NCI-H82 treated with DMSO at 0.1 percent for 48 hours (cell line): Measurements from ENCODE around the gene ALPI.

Experiments used
- DNase-seq: peaks from one replicate; lab custom pipeline; 2025; ENCODE audit not compliant: unreplicated experiment; lab: John Stamatoyannopoulos, UW

ALPI gene

DNA sequence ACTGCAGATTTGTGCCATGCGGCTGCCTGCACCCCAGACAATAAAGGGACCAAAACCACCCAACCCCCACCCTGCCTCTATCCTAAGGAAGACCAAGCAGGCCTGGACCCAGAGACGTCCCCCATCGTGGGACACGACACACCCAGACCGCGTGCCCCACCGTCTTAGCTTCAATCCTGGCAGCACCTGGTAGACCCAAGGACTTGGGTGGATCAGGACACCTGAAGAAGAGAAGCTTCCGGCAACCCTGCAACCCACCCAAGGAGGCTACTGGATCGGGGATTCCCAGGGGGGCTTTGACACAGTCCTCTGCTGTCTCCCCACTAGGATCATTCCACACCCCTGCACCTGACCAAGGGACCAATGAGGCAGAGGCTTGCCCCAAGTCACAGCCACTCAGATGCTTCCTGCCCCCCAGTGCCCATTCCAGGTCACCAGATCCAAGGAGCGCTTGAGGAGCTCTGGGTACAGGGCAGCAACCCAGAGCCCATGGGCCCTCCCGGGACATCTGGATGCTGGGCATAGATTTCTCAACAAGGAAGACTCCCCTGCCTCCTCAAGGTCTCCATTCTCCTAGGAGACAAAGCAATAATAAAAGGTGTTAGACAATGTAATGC lies 3.6 kb downstream of the ALPI start:
- DNase-seq = no peak

DNA sequence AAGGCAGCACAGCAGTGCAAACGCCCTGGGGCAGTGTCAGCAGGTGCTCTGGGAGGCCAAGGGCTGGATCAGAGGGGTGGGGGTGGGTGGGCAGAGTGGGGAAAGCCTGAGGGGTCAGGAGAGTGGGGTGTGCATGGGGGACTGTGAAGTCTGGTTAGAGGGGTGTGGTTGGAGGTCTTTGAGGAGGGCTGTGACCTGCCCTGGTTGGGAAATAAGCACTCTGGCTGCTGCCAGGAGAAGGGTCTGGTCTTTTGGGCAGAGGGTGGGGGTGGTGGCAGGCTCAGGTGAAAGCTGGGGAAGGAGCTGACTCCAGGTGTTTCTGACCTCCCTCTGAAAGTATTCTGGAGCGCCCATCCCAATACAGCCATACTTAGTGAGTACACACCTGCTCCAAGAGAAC lies 4.2 kb downstream of the ALPI start:
- DNase-seq = no peak

DNA sequence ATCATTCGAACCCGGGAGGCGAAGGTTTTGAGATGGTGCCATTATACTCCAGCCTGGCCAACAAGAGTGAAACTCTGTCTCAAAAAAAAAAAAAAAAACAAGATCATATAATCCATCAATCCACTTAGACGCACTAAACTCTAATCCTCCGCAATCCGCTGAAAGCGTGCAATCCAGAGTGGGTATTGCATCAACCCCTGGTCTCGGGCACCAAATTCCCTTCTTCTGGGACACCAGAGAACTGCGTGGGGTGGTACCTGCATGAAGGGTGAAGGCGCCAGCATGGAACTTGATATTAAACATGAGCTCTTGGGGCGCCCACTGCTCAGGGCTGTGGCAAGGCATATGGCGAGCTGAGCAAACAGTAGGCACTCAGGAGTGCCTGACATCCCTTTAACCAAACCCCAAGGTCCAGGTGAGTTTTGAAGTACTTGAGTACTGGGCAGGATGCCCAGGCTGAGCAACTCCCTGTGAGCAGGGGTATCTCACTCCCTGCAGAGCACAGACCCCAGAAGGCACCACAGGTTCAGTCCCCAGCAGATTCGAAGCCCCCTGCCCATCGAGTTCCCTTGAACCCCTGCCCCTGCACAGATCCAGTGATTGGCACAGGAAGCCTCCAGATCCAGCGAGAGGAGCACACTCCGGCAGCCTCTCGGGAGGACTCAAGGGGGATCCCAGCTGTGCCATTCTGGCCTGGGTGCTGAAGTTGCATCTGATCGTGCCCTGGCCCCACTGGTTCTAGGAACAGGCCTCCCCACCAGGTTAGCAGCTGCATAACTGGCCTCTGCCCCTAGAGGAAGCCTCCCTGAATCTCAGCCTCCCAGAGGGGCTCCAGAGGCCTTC lies 8.0 kb downstream of the ALPI start:
- peak; percentile 90 for DNase-seq

DNA sequence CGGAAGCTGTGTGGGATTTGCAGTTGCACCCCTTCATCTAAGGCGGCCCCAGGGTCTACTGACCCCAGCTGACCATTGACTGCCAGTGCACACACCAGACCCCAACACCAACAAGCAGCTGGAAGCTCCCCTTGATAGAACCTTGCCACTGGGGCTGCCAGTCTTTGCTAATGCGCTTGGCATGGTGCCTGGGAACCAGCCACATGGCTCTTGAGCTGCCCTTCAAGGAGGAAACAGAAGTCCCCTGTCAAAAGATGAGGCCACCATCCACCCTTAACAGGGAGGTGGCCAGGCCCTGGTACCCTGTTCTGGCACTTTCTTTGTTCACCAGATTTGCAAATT lies 8.6 kb downstream of the ALPI start:
- DNase-seq = no peak

DNA sequence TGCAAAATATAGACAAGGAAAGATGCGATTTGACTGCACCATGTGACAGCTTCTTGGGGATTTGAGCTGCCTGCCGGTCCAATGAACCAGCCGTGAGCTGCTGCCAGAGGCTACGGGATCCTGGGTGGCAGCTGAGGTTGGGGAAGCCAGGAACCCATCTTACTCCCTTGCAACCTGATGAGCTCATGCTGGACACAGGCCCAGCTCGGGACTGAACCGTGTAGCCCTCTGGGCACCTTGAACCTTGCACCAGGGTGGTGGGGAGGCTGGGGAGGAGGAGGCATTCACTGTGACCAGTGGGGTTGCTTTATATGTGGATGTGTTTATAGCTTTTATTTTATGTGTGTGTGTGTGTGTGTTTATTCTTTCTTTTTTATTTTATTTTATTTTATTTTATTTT lies 9.1 kb downstream of the ALPI start:
- no peak for DNase-seq

DNA sequence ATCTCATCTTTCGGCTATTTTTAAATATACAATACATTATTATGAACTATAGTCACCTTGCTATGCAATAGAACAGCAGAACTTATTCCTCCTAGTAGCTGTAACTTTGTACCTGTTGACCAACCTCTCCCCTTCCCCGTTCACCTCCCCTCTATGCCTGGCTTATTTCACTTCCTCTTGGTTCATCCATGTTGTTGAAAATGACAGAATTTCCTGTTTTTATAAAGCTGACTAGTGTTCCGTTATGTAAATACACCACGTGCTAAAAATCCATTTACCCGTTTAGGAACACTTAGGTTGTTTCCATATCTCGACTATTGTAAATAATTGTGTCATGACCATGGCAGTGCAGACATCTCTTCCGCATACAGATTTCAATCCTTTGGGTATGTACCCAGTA lies 10.3 kb downstream of the ALPI start:
- no peak for DNase-seq

DNA sequence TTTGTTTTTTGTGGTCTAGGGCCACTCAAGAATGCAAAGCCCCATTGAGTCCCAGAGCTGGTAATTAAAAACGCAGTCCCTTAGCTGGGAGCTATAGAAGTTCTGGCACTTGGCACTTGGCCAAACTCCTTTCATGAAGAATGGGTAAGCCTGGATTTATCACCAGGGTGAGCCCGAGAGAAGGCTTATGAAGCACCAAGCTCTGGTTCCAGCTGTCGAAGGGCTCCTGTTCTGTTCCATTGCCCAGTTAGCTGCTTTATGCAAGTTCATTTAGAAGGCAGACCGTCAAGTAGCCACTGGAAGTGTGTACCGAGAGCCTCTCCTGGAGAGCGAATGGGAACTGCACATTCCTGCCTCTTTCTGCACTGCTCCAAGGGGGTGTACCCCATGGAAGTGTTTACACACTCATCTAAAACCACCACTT lies 17.5 kb downstream of the ALPI start:
- peak; percentile 98 for DNase-seq

DNA sequence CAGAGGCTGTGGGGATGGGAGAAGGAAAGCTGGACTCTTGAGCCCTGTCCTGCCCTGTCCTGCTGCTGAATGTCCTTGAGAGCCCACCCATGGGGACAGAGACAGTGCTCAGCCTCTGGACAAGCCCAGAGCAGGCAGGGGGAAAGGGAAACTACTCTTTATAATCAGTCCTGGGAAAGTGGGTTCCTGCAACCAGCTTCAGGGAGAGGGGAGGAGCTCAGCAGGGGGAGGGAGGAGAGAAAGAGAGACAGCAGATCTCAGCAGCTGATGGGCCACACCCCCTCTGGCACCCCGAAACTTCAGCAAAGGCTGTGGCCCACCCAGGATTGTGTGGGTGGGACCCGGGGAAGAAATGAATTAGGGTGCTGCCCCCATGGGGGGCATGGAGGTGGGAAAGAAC lies 20.1 kb downstream of the ALPI start:
- no peak for DNase-seq

DNA sequence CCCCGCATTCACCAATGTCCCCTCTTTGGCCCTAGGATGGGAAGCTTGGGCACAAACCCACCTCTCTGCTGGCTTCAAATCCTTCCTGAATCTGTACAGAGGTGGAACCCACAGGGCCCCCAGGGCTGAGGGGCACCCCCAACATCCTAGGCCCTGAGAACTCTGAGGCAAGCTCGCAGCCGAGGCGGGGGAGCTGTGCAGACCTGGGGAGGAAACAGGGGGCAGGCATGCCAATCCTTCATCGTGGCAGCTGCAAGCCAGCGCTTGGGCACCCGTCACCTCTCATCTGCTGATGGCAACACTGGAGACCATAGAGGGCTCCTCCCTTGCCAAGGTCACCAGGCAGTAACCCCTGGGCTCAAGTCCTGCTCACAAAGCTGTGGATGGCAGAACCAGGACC lies 20.8 kb downstream of the ALPI start:
- DNase-seq = no peak

DNA sequence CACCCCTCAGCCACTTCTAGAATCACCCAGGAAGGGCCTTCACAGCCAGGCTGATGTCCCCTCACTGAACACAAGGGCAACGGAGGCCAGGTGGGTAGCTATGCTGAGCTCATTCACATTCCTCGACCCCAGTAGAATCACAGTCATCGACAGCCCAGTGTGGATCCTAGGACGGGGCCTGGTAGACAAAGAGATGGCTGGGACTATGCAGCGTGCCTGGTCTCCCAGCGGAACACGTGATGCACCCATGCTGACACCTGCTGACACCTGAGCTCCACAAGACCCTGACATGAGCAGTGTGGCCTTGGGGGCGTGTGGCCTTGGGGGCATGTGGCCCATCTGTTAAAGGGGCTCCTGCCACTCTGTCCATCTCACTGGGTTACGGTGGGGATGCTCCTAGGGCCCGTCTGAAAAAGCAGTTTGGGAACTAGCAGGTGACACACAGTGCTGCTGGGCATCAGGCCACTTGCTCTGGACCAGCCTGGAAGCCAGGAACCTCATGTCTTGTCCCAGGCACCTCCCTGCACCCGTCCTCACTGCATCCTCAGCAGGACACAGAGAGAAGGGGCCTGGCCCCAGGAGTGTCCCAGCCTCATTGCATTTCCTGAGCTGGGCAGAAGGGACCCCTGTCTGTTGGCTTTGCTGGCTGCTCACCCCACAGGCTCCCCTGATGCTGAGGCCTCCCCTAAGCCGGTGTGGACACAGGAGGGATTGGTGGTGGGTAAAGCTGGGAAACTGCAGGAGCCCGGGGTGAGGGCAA lies 22.0 kb downstream of the ALPI start:
- no peak for DNase-seq

DNA sequence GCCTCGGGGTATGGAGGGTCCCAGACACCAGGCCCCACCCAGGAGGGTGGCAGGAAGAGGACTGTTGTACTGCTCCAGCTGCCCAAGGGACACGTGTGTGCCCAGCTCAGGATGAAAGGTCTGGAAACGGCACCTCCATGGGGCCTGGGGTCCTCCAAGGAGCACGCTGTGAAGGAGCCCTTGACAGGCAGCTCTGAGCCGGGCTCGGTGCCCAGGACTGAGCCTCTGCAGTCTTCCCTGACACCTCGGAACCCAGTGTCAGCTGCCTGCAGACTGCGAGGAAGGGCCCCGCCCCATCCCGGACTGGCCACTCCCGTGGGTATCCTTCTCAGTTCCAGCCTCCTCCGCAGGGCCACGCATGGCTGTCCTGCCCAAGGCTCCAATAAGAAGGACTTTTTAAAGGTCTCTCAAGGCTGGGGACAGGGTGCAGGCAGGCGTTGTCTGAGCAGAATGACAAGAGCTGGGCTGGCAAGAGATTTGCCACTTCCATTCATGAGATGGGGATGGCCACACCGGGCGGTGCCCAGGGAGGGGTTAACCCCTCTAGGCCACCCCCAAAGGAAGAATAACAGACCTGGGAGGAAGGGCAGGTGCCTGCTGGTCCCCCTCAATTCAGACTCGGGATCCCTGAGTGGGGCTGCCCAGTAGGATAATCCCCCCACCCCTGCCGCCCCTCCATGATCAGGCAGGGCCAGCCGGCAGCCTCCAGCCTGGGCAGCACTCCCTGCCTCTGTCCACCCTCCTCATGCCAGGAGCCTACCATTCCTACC lies 22.8 kb downstream of the ALPI start:
- no peak for DNase-seq

DNA sequence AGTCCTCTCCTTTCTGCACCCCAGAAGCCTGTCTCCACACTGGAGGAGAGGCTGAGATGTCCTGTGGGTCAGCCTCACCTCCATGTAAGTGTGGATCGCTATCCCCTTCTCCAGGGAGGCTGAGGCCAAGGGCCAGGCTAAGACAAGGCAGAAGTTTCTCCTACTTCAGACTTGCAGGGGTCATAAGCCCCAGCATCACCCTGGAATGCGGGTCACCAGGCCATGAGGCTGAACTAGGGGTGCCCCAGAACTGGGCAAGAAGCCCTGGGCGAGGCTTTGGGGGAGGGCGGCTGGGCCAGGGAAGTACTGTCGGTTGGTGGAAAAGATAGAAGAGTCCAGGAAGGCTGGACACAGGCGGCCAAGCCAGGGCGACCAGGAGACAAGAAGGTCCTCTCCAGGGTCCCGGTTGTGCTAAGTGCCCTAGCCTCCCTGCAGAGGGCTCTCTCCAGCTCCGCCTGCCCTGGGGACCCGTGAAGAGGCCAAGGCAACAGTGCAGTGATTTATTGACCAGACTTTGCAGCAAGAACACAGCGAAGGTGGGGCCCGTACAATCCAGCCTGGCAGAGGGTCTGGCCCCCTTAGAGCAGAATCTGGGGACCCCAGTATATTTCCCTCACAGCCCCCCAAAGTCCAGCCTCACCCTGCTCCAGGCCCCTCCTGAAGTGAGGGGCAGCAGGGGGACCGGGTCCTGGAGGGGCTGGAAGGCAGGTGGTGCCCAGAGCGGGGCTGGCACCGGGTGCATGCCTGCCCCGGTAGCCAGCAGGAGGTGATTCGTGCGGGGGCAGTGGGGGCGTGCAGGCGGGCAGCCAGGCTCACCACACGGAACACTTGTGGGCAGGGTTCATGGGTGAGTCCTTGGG lies 23.6 kb downstream of the ALPI start:
- no peak for DNase-seq

DNA sequence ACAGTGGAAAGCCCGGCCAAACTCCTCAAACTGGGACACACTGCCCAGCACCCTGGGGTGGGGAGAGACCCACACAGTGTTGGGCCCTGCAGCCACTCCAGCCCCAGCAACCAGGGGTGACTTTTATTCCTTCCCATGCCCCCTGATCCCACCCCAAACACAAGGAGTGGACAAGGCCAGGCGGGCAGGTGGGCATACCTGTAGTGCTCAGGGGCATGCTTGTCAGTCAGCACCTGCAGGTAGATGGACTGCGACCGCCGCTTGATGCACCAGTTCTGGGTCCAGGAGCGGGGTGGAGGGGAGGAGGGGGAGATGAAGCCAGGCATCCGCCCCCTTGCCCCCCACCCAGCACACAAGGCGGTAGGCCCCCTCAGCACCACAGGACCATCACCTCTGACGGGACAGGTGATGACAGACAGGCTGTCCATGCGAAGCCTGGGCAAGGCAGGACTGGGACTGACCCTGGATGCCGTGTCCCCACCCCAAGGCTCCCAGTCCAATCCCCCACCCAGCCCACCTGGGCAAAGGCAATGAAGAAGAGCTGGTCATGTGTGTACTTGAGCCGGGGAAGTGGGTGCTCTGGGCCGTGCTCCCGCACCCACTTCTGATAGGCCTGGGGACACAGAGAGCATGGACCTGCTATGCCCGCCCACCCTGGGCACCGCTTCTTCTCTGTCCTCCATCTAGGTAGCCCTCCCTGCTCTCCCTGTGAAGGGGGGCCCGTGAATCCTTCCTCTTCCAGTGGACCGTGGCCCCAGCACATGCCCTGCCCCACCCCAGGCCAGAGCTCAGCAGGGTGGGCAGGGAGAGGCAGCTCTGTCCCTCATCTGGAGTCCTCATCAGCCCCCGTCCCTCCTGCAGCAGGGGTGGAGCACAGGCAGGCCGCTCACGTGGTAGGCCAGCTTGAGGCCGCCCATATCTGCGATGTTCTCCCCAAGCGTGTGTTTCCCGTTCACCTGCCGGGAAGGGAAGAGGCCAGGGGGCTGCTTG lies 24.5 kb downstream of the ALPI start:
- no peak for DNase-seq

DNA sequence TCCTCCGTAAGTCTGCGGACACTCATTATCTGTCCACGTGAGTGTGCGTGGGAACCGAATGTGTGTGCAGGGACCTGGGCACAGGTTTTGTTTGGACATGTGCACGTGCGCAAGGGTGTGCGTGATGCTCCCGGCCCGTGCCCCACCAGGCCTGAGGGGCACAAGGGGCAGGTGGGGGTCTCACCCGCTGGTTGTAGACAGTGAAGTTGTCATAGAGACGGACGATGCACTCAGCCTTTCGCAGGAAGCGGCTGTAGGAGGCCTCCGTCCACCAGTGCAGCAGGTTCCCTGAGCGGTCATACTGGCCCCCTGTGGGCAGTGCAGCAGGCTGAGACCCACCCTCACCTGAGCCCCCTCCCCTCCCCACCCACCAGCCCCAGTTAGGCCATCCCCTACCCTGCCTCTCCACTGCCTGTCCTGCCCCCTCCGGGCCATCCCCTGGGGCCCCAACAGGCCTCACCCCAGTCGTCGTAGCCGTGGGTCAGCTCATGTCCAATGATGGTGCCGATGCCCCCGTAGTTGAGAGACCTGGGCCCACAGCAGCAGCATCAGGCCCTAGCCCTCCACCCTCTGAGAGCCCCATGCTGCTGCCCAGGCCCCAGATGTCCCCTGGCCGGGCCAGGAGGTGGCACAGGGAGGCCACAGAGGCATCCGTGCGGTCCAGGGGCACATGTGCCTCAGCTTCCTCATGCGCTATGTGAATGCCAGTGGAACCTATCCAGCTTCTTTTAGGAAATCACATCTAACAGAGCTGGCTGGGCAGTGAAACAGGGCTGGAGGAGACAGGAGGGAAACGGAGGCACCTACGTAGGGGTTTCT lies 25.6 kb downstream of the ALPI start:
- DNase-seq = no peak

DNA sequence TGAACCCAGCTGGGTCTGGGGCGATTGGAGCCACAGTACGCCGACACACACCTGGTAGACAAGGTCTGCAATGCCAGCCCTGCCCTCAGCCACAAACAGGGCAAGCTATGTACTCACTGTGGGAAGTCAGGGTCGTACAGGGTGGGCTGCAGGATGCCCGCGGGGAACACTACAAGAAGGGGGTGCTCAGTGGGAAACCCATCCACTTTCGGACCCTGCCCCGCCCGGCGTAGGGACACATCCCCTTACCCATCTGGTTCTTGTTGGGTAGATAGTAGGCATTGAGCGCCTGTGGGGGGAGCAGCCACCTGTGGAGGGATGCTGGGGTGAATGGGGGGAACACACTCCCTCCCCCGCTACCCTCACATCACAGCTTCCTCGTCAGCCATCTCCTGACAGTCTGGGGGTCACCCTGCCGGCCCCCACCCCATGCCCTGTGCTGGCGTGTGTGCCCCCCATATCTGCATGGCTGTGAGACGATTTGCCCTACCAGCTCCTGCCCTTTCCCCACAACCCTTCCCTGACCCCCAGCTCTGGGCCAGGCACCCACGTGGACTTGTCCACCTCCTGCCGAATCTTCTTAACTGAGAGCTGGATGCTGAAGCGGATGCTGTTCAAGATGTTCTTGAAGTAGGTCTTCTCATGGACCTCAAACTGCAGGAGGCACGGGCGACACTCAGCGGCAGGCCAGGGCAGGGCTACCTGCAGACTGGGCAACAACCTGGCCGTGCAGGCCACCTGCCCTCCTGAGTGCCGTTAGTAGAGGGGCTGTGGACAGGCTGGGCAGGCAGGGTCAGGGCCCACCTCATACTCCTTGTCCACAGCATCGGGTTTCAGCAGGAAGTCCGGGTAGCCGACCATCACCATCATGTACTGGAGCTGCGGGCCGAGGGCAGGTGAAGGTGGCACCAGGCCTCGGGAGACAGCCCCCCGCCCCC lies 26.6 kb downstream of the ALPI start:
- DNase-seq = no peak

DNA sequence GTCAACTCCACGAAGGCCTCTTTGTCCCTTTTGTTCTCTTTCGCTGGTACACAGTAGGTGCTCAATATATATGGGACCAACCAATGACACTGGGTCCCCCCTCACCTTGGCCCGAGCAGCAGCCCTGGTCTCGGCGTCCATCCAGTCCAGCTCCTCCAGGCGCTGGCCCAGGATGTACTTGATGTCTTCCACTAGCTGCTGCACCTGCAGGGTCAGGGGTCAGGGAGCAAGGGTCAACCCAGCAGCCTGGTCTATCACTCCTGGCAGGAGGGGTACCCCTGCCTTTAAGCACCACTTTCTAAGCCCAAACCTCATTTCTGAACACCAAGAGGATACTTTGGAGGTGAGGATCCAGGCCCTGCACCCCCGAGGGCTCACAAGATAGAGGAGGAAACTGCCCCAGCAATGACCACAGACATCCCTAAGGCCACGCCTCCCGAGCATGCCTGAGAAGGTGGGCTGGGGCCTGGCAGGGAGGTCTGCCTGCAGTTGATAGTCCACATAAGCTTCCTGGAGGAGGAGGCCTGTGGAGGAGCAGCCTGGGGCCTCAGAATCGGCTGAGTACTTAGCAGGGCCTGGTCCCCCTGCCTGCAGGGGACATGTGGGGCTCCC lies 27.5 kb downstream of the ALPI start:
- DNase-seq = no peak
